Stimulated activated CD4-positive, alpha-beta T cell treated with anti-CD3 and anti-CD28 coated beads, Interleukin-4, amount 100 ng/mL, for 1 hour (primary cell): Measurements from ENCODE around the gene PKD1.

ENCODE experiments used
- DNase-seq: peaks from one replicate; pipeline ENCODE4 v3.0.0-alpha.2; 2020

The PKD1 gene

GRCh38 chr16:2167068-2167638 is 31.5 kb upstream of the PKD1 start:
- DNase-seq: no peak

GRCh38 chr16:2166263-2167067 is 30.8 kb upstream of the PKD1 start:
- no peak for DNase-seq

GRCh38 chr16:2165861-2166260 is 30.2 kb upstream of the PKD1 start:
- no peak for DNase-seq

- DNase-seq: no peak
Observed at GRCh38 chr16:2163211-2163881, 27.6 kb upstream of the PKD1 start.

GRCh38 chr16:2162676-2163118 is 27.0 kb upstream of the PKD1 start:
- DNase-seq: no peak

GRCh38 chr16:2161911-2162310 is 26.2 kb upstream of the PKD1 start:
- DNase-seq: no peak

- DNase-seq: no peak
Observed at GRCh38 chr16:2160915-2161551, 25.3 kb upstream of the PKD1 start.

- no peak for DNase-seq
Observed at GRCh38 chr16:2159175-2159838, 23.6 kb upstream of the PKD1 start.

GRCh38 chr16:2158262-2158638 is 22.6 kb upstream of the PKD1 start:
- DNase-seq: no peak

- DNase-seq: no peak
Observed at GRCh38 chr16:2157480-2158261, 22.0 kb upstream of the PKD1 start.

GRCh38 chr16:2156849-2157224 is 21.1 kb upstream of the PKD1 start:
- DNase-seq: no peak

- peak; percentile 16 for DNase-seq
Observed at GRCh38 chr16:2155977-2156848, 20.5 kb upstream of the PKD1 start.

GRCh38 chr16:2155091-2155950 is 19.6 kb upstream of the PKD1 start, which contains the start of gene TRAF7:
Gene TRAF7, plus strand, starts transcription at chr16:2155782. Its CDS starts 8,139 bp downstream, at chr16:2163921.
- peak; percentile 96 for DNase-seq

- DNase-seq: peak; percentile 46
Observed at GRCh38 chr16:2154533-2155090, 18.9 kb upstream of the PKD1 start.

- DNase-seq: peak; percentile 52
Observed at GRCh38 chr16:2152695-2153506, 17.2 kb upstream of the PKD1 start.

- peak; percentile 27 for DNase-seq
Observed at GRCh38 chr16:2151188-2152091, 15.7 kb upstream of the PKD1 start.

GRCh38 chr16:2150418-2151187 is 14.9 kb upstream of the PKD1 start:
- DNase-seq: peak; percentile 33
